GM23338 (cell line): ENCODE results near the gene COL8A1. TPM values are rescaled to one million over a fixed set of nuclear protein-coding genes. Genes with fewer than 3 reads are reported as not detected.
A peak's percentile ranks its signal among the peaks of the same experiment; 100 is the strongest.

Source experiments
- ATAC-seq: fragments of 200-7000 bp; cut with Tn5 transposase; 3 replicates; pipeline ENCODE4 v1.9.1; 2020
- DNase-seq: peaks from one replicate; pipeline ENCODE4 v3.0.0-alpha.2; 2015; ENCODE audit warnings: low spot score
- H2AFZ ChIP-seq: fragments of 200-600 bp; sonication (generic); 2 replicates; pipeline ENCODE4 v1.8.0; 2016; ENCODE audit warnings: antibody characterized with exemption, mild to moderate bottlenecking, moderate library complexity
- H3F3A ChIP-seq: fragments of 200-600 bp; sonication (generic); replicated peaks from 2 replicates; pipeline ENCODE4 v1.8.0; 2017; ENCODE audit warnings: antibody characterized with exemption, mixed run types, low read depth
- H3K27ac ChIP-seq: fragments of 200-600 bp; sonication (generic); 2 replicates; pipeline ENCODE4 v1.6.1; 2016; ENCODE audit warnings: low read depth
- H3K27me3 ChIP-seq: fragments of 200-600 bp; sonication (generic); 2 replicates; pipeline ENCODE4 v1.8.0; 2016; ENCODE audit warnings: mild to moderate bottlenecking, mixed run types, moderate library complexity; ENCODE audit not compliant: insufficient read depth
- H3K36me3 ChIP-seq: fragments of 200-600 bp; sonication (generic); 2 replicates; pipeline ENCODE4 v1.8.0; 2016; ENCODE audit warnings: mild to moderate bottlenecking; ENCODE audit not compliant: insufficient read depth
- H3K4me1 ChIP-seq: fragments of 200-600 bp; sonication (generic); 2 replicates; pipeline ENCODE4 v1.8.0; 2016; ENCODE audit warnings: mild to moderate bottlenecking, moderate library complexity; ENCODE audit not compliant: insufficient read depth
- H3K4me2 ChIP-seq: fragments of 200-600 bp; sonication (generic); 2 replicates; pipeline ENCODE4 v1.7.1; 2017; ENCODE audit warnings: mixed run types
- H3K4me3 ChIP-seq: fragments of 200-600 bp; sonication (generic); 2 replicates; pipeline ENCODE4 v1.6.1; 2016; ENCODE audit warnings: mixed run types
- H3K79me2 ChIP-seq: fragments of 200-600 bp; sonication (generic); replicated peaks from 2 replicates; pipeline ENCODE4 v1.8.0; 2017; ENCODE audit warnings: mild to moderate bottlenecking; ENCODE audit not compliant: insufficient read depth
- H3K9me2 ChIP-seq: fragments of 200-600 bp; sonication (generic); 2 replicates; pipeline ENCODE4 v1.8.0; 2017; ENCODE audit not compliant: insufficient read depth
- H4K20me1 ChIP-seq: fragments of 200-600 bp; sonication (generic); replicated peaks from 2 replicates; pipeline ENCODE4 v1.8.0; 2017; ENCODE audit warnings: mild to moderate bottlenecking; ENCODE audit not compliant: insufficient read depth
- H3K27ac Mint-ChIP-seq: 2 replicates; pipeline ENCODE4 v1.8.0; 2020; ENCODE audit warnings: inconsistent platforms, mild to moderate bottlenecking, moderate library complexity, mixed read lengths
- H3K27me3 Mint-ChIP-seq: 3 replicates; pipeline ENCODE4 v1.8.0; 2022; ENCODE audit warnings: low read depth, mild to moderate bottlenecking, moderate library complexity, mixed read lengths, inconsistent platforms; ENCODE audit not compliant: insufficient read depth, poor library complexity
- H3K36me3 Mint-ChIP-seq: 3 replicates; pipeline ENCODE4 v1.8.0; 2021; ENCODE audit warnings: low read depth, mild to moderate bottlenecking, inconsistent platforms, moderate library complexity, mixed read lengths
- H3K4me1 Mint-ChIP-seq: 3 replicates; pipeline ENCODE4 v1.8.0; 2020; ENCODE audit warnings: mild to moderate bottlenecking, inconsistent platforms, mixed read lengths
- H3K4me3 Mint-ChIP-seq: 3 replicates; pipeline ENCODE4 v1.8.0; 2021; ENCODE audit warnings: moderate library complexity, mild to moderate bottlenecking, inconsistent platforms, mixed read lengths
- H3K9me3 Mint-ChIP-seq: 3 replicates; pipeline ENCODE4 v1.8.0; 2020; ENCODE audit warnings: moderate library complexity, mild to moderate bottlenecking, inconsistent platforms, mixed read lengths
- ETS1 ChIP-seq: IDR thresholded peaks from 2 replicates; pipeline ENCODE4 v1.6.1; 2016; ENCODE audit warnings: antibody characterized with exemption
- NANOG ChIP-seq: IDR thresholded peaks from 2 replicates; pipeline ENCODE4 v1.6.1; 2016; ENCODE audit warnings: antibody characterized with exemption, borderline replicate concordance
- ZNF331 ChIP-seq: fragments of 250-450 bp; sonication (Bioruptor Pico); IDR thresholded peaks from 2 replicates; pipeline ENCODE4 v1.5.0; 2020; ENCODE audit warnings: low read depth, mild to moderate bottlenecking, moderate library complexity
- polyA plus RNA-seq: library from polyadenylated mRNA; unstranded; fragments of >200 nt; fragmentation: Nextera tagmentation; extraction: Ambion mirVana; gene quantifications from 2 replicates; pipeline ENCODE4 v1.2.1, GENCODE V29; 2016
- total RNA-seq: library from RNA; depleted of rRNA; stranded (reverse); fragments of >200 nt; shearing (Covaris generic); gene quantifications from 2 replicates; pipeline ENCODE4 v1.2.3, GENCODE V29; 2014
- TF ChIP-seq, protein P1 (sequence below): IDR thresholded peaks from one replicate; pipeline ENCODE4 v1.6.1; 2018; ENCODE audit warnings: antibody characterized with exemption; ENCODE audit not compliant: unreplicated experiment
- TF ChIP-seq, protein P2 (sequence below), 2 experiments: fragments of 200-600 bp in 1 of 2; sonication (generic) in 1 of 2; conservative IDR thresholded peaks; 2 replicates each; pipeline versions ENCODE4 v1.5.1 to v1.6.1; 2016 to 2017; ENCODE audit warnings: antibody characterized with exemption in 2 of 2, low read depth in 2 of 2, mild to moderate bottlenecking in 2 of 2, moderate library complexity in 1 of 2

The COL8A1 gene
- total and polyA plus RNA-seq, 2 experiments from 2014 or later = 0.26 to 0.97 TPM

DNA sequence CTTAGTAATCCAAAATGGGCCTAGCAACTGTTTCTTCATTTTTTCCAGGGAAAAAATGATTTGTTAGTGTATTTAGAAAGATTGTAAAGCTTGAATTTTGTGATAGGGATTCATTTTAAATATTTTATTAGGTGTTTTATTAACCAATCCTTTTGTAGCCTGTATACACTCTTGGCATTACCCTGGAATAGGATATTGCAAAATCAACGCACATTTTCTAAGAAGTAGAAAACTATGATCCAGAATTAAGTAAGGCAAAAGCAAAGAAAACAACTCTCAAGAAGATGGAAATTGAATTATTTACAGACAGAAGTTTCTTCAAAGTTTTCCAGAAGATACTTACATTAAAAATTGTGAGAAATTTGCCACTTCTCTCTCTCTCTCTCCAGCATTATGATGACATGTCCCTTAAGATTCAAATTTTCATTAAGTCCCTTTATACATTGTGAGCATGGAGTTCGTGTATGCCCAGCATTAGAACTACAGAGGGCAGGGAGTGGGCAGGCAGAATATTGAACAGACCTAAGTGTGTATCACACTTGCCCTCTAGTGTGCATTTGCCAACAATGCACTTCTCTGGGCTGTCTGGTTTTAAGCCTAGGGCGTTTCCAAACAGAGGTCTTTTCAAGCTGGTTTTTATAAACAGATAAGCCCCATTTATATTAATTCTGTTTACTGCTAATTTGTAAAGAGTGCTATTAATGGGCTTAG, 150.8 kb downstream of the COL8A1 start:
- Mint-ChIP-seq H3K27ac (no peak overlapping the region), H3K4me3 (no peak overlapping the region), H3K36me3 (no peaks in the 10 kb centered on the region), H3K27me3 (no peaks in the 10 kb centered on the region), H3K9me3 (no peaks in the 10 kb centered on the region), H3K4me1 (no peaks in the 10 kb centered on the region)
- H3K4me3 ChIP-seq = no peak overlapping the region
- no peak overlapping the region for H2AFZ ChIP-seq
- DNase-seq (peak; percentile 51), ATAC-seq (peak; percentile 86)
- H3K36me3 ChIP-seq = no peaks in the 10 kb centered on the region
- no peaks in the 10 kb centered on the region for H3F3A ChIP-seq
- no peaks in the 10 kb centered on the region for H4K20me1 ChIP-seq
- no peaks in the 10 kb centered on the region for H3K79me2 ChIP-seq
- no peak overlapping the region for H3K27ac ChIP-seq
- H3K4me2 ChIP-seq = no peak overlapping the region
- H3K9me2 ChIP-seq = no peaks in the 10 kb centered on the region; the same call in 1 of the 2 replicates
- H3K27me3 ChIP-seq = no peaks in the 10 kb centered on the region
- H3K4me1 ChIP-seq = no peaks in the 10 kb centered on the region
- TF ChIP-seq, protein P1, sequence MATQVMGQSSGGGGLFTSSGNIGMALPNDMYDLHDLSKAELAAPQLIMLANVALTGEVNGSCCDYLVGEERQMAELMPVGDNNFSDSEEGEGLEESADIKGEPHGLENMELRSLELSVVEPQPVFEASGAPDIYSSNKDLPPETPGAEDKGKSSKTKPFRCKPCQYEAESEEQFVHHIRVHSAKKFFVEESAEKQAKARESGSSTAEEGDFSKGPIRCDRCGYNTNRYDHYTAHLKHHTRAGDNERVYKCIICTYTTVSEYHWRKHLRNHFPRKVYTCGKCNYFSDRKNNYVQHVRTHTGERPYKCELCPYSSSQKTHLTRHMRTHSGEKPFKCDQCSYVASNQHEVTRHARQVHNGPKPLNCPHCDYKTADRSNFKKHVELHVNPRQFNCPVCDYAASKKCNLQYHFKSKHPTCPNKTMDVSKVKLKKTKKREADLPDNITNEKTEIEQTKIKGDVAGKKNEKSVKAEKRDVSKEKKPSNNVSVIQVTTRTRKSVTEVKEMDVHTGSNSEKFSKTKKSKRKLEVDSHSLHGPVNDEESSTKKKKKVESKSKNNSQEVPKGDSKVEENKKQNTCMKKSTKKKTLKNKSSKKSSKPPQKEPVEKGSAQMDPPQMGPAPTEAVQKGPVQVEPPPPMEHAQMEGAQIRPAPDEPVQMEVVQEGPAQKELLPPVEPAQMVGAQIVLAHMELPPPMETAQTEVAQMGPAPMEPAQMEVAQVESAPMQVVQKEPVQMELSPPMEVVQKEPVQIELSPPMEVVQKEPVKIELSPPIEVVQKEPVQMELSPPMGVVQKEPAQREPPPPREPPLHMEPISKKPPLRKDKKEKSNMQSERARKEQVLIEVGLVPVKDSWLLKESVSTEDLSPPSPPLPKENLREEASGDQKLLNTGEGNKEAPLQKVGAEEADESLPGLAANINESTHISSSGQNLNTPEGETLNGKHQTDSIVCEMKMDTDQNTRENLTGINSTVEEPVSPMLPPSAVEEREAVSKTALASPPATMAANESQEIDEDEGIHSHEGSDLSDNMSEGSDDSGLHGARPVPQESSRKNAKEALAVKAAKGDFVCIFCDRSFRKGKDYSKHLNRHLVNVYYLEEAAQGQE = no peak
- TF ChIP-seq, protein P2, sequence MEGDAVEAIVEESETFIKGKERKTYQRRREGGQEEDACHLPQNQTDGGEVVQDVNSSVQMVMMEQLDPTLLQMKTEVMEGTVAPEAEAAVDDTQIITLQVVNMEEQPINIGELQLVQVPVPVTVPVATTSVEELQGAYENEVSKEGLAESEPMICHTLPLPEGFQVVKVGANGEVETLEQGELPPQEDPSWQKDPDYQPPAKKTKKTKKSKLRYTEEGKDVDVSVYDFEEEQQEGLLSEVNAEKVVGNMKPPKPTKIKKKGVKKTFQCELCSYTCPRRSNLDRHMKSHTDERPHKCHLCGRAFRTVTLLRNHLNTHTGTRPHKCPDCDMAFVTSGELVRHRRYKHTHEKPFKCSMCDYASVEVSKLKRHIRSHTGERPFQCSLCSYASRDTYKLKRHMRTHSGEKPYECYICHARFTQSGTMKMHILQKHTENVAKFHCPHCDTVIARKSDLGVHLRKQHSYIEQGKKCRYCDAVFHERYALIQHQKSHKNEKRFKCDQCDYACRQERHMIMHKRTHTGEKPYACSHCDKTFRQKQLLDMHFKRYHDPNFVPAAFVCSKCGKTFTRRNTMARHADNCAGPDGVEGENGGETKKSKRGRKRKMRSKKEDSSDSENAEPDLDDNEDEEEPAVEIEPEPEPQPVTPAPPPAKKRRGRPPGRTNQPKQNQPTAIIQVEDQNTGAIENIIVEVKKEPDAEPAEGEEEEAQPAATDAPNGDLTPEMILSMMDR (conservative IDR thresholded peaks at IDR 0.05; ENCODE audit: low read depth in 2 of 2) = peak; percentile 61 to 75

DNA sequence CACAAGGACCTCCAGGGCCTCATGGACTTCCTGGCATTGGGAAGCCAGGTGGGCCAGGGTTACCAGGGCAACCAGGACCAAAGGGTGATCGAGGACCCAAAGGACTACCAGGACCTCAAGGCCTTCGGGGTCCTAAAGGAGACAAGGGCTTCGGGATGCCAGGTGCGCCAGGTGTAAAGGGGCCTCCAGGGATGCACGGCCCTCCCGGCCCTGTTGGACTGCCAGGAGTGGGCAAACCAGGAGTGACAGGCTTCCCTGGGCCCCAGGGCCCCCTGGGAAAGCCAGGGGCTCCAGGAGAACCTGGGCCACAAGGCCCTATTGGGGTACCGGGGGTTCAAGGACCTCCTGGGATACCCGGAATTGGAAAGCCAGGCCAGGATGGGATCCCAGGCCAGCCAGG, 156.1 kb downstream of the COL8A1 start:
- no peaks in the 10 kb centered on the region for H3K4me1 ChIP-seq
- H3K27ac Mint-ChIP-seq = no peak overlapping the region
- TF ChIP-seq, protein P2 (conservative IDR thresholded peaks at IDR 0.05; ENCODE audit: low read depth in 2 of 2) = no peak
- TF ChIP-seq NANOG = no peak
- TF ChIP-seq ETS1 = no peak
- TF ChIP-seq ZNF331 (CRISPR knock-in tag) = no peak

More for the DNA sequence above, 156.1 kb downstream of the COL8A1 start:
- H2AFZ ChIP-seq = no peak overlapping the region
- no peak overlapping the region for H3K4me3 Mint-ChIP-seq
- H3K27me3 Mint-ChIP-seq = no peaks in the 10 kb centered on the region
- no peaks in the 10 kb centered on the region for H3K36me3 Mint-ChIP-seq
- H3K4me3 ChIP-seq = no peak overlapping the region
- H3K4me2 ChIP-seq = no peak overlapping the region
- H3K4me1 Mint-ChIP-seq = no peaks in the 10 kb centered on the region
- no peaks in the 10 kb centered on the region for H3K79me2 ChIP-seq
- no peaks in the 10 kb centered on the region for H3K27me3 ChIP-seq
- DNase-seq = no peak
- no peaks in the 10 kb centered on the region for H3K9me3 Mint-ChIP-seq
- no peaks in the 10 kb centered on the region for H3F3A ChIP-seq
- no peak for ATAC-seq
- H3K27ac ChIP-seq = no peak overlapping the region
- H4K20me1 ChIP-seq = no peaks in the 10 kb centered on the region
- H3K9me2 ChIP-seq = no peaks in the 10 kb centered on the region; the same call in none of the 2 replicates
- no peaks in the 10 kb centered on the region for H3K36me3 ChIP-seq
